Activated CD8-positive, alpha-beta T cell treated with anti-CD3 and anti-CD28 coated beads for 36 hours (primary cell): ENCODE measurements around the gene ADRB1. TPM values are rescaled to one million over a fixed set of nuclear protein-coding genes. Genes with fewer than 3 reads are reported as not detected.

ENCODE experiments used
- ATAC-seq: fragments of 200-7000 bp; cut with Tn5 transposase; one replicate; pipeline ENCODE4 v1.10.0; 2021; ENCODE audit warnings: mild to moderate bottlenecking, moderate library complexity
- CTCF ChIA-PET: fragments of 350-600 bp; sonication (Branson Sonifier 250); formaldehyde crosslinking; loops from one replicate; lab custom pipeline; 2021; ENCODE audit warnings: antibody characterized with exemption; lab: Charles Lee
- POLR2A ChIA-PET: fragments of 350-600 bp; sonication (Branson Sonifier 250); formaldehyde crosslinking; loops from one replicate; lab custom pipeline; 2021; ENCODE audit warnings: antibody characterized with exemption; lab: Charles Lee
- DNase-seq: peaks from one replicate; pipeline ENCODE4 v3.0.0-alpha.2; 2020
- H3K27ac Mint-ChIP-seq: one replicate; pipeline ENCODE4 v1.8.0; 2021; ENCODE audit warnings: mild to moderate bottlenecking, mixed read lengths
- H3K27me3 Mint-ChIP-seq: one replicate; pipeline ENCODE4 v1.8.0; 2021; ENCODE audit warnings: mixed read lengths
- H3K36me3 Mint-ChIP-seq: one replicate; pipeline ENCODE4 v1.8.0; 2021; ENCODE audit warnings: low read depth, mixed read lengths
- H3K4me1 Mint-ChIP-seq: one replicate; pipeline ENCODE4 v1.8.0; 2021; ENCODE audit warnings: low read depth, mixed read lengths
- H3K4me3 Mint-ChIP-seq: one replicate; pipeline ENCODE4 v1.8.0; 2021; ENCODE audit warnings: mild to moderate bottlenecking, moderate library complexity, mixed read lengths
- H3K9me3 Mint-ChIP-seq: one replicate; pipeline ENCODE4 v1.8.0; 2021; ENCODE audit warnings: mixed read lengths
- intact Hi-C: fragments of 100-400 bp; cut with micrococcal nuclease; formaldehyde crosslinking; loops from one replicate; pipeline ENCODE4 v1.10.0; 2022
- total RNA-seq, 2 experiments: library from RNA; stranded (reverse); gene quantifications; one replicate each; pipeline ENCODE4 v1.2.3, GENCODE V29; 2021
- TF ChIP-seq, protein P1 (sequence below): fragments of 200-600 bp; IDR thresholded peaks from one replicate; pipeline ENCODE4 v1.8.0; 2022; ENCODE audit warnings: antibody characterized with exemption, mild to moderate bottlenecking

ADRB1 gene
- total RNA-seq, 2 experiments from 2014 or later: 0.27 to 0.40 TPM

DNA sequence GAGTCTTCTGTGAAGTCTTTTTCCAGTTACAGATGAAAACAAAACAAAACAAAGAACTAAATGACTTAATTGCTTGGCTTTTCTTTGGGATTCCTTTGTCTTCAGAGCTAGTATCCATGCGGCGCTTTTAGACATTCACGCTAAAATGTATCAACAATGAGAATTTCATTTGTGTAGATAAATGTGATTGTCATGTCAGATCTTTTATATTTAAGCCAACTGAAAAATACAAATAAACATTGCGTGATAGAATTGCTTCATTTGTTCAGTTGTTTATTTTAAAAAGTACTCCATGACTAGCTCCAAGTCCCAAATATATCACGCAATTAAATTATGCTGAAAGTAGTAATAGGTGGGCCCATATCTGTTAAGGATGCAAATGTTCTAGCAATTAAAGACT, 7.9 kb upstream of the ADRB1 start:
- H3K4me1 Mint-ChIP-seq: no peaks in the 10 kb centered on the region
- DNase-seq (no peak), ATAC-seq (no peak)
- ChIA-PET POLR2A (no interaction called here), CTCF (interaction anchor here (1.0 kb wide), 1 partner anchor 67 kb away, joined by 3 read pairs; no protein-coding TSS in a partner anchor)
- peaks cover 30% of the 10 kb centered on the region for H3K27me3 Mint-ChIP-seq
- no peak overlapping the region for H3K4me3 Mint-ChIP-seq
- intact Hi-C loops: no loop called here
- TF ChIP-seq, protein P1, sequence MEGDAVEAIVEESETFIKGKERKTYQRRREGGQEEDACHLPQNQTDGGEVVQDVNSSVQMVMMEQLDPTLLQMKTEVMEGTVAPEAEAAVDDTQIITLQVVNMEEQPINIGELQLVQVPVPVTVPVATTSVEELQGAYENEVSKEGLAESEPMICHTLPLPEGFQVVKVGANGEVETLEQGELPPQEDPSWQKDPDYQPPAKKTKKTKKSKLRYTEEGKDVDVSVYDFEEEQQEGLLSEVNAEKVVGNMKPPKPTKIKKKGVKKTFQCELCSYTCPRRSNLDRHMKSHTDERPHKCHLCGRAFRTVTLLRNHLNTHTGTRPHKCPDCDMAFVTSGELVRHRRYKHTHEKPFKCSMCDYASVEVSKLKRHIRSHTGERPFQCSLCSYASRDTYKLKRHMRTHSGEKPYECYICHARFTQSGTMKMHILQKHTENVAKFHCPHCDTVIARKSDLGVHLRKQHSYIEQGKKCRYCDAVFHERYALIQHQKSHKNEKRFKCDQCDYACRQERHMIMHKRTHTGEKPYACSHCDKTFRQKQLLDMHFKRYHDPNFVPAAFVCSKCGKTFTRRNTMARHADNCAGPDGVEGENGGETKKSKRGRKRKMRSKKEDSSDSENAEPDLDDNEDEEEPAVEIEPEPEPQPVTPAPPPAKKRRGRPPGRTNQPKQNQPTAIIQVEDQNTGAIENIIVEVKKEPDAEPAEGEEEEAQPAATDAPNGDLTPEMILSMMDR: no peak
- H3K9me3 Mint-ChIP-seq: no peaks in the 10 kb centered on the region
- no peak overlapping the region for H3K27ac Mint-ChIP-seq
- H3K36me3 Mint-ChIP-seq: no peaks in the 10 kb centered on the region

DNA sequence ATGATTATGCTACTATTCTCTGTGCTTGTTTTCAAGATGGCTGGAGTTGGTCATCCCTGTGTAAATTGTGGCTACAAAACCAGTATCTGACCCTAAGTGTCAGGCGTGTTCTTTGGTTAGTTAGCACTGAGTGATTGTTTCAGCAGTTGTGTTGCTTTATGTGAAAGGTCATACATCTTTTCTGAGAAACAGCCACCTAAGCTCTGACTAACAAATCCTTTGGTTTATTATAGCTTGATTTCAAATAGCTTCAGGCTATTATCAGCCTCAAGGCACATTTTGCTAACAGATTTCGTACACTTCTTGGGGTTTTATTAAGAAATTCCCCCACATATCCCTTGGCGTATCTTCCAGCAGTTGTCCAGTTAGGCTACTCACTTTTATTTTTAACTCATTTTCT, 4.8 kb upstream of the ADRB1 start:
- ChIA-PET CTCF (no interaction called here), POLR2A (no interaction called here)
- H3K4me1 Mint-ChIP-seq: peaks cover 6% of the 10 kb centered on the region
- intact Hi-C loops: no loop called here
- H3K9me3 Mint-ChIP-seq: no peaks in the 10 kb centered on the region
- no peak for ATAC-seq
- no peak overlapping the region for H3K27ac Mint-ChIP-seq
- TF ChIP-seq, protein P1: no peak
- no peaks in the 10 kb centered on the region for H3K36me3 Mint-ChIP-seq
- H3K27me3 Mint-ChIP-seq: peaks cover 39% of the 10 kb centered on the region
- DNase-seq: no peak
- no peak overlapping the region for H3K4me3 Mint-ChIP-seq

DNA sequence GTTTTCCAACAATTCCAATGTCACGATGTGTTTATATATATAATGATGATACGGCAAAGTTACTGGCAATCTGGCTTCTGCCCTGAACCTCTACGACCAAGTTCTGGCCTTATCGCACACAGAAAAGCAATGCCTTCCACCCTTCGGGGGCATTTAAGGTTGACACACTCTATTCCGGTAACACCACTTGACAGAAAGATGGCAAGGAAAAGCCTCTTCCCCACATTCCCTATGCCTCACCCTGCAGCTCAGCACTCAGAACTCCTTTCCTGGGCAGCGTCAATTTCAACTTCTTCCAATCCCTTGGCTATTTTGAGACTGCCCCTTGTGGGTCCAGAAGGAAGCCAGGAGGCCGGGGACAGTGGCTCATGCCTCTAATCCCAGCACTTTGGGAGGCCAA, 2.5 kb upstream of the ADRB1 start:
- no peak overlapping the region for H3K27ac Mint-ChIP-seq
- no peak for DNase-seq
- CTCF ChIA-PET: no interaction called here
- no peaks in the 10 kb centered on the region for H3K9me3 Mint-ChIP-seq
- H3K36me3 Mint-ChIP-seq: no peaks in the 10 kb centered on the region
- no peak for ATAC-seq
- TF ChIP-seq, protein P1: no peak
- H3K4me1 Mint-ChIP-seq: peaks cover 19% of the 10 kb centered on the region
- peaks cover 50% of the 10 kb centered on the region for H3K27me3 Mint-ChIP-seq
- intact Hi-C loops: loop anchor here (10.0 kb wide), 1 partner anchor 186 kb away; the partner anchor contains the start of genes DCLRE1A and NHLRC2
- POLR2A ChIA-PET: no interaction called here
- H3K4me3 Mint-ChIP-seq: no peak overlapping the region

DNA sequence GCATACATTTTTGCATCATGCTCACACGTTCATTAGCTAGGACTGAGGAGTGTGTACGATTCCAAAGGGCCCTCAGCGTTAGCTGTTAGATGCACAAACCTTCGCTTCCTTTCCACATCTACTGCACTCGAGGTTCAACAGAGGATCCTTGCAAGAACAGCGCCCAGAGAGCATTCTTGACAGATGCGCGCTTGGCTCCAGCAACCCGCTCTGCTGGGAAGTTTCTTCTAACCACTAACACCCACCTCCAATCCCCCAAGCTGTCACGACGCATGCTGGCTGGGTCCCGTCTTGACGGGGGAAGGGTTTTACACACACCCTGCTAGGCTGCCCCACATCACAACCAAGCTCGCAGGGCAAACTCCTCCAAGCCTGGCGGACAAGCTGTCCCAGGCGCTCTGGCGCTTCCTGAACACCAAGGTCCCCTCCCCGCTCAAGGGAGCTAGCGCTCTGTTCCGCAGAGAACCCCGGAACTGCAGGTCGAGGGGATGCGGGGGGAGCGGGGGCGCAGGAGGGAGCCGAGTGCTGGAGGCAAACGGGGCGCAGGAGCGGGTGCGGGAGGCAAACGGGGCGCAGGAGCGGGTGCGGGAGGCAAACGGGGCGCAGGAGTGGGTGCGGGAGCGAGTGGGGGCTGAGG, 653 bp upstream of the ADRB1 start:
- CTCF ChIA-PET: interaction anchor here (1.4 to 1.5 kb wide), 2 partner anchors 10 to 244 kb away, joined by 4 to 5 read pairs; no protein-coding TSS in a partner anchor
- POLR2A ChIA-PET: no interaction called here
- Mint-ChIP-seq H3K4me1 (peaks cover 21% of the 10 kb centered on the region), H3K9me3 (no peaks in the 10 kb centered on the region), H3K27me3 (peaks cover 58% of the 10 kb centered on the region), H3K27ac (no peak overlapping the region), H3K4me3 (peak overlapping the region; percentile 66), H3K36me3 (no peaks in the 10 kb centered on the region)
- TF ChIP-seq, protein P1: no peak
- DNase-seq: peak; percentile 19
- ATAC-seq: peak; percentile 27
- intact Hi-C loops: loop anchor here (10.0 kb wide), 1 partner anchor 188 kb away; the partner anchor contains the start of genes DCLRE1A and NHLRC2
